Midbrain (tissue), 1 donor: ENCODE results near the gene CCL4.
"Not testable (repeated sequence)": the region's sequence is repeated elsewhere in the genome, so short reads cannot be mapped to it uniquely, and the experiment has no call there.

Source experiments
- DNase-seq: peaks from one replicate; lab custom pipeline; 2025; lab: John Stamatoyannopoulos, UW

The CCL4 gene

DNA sequence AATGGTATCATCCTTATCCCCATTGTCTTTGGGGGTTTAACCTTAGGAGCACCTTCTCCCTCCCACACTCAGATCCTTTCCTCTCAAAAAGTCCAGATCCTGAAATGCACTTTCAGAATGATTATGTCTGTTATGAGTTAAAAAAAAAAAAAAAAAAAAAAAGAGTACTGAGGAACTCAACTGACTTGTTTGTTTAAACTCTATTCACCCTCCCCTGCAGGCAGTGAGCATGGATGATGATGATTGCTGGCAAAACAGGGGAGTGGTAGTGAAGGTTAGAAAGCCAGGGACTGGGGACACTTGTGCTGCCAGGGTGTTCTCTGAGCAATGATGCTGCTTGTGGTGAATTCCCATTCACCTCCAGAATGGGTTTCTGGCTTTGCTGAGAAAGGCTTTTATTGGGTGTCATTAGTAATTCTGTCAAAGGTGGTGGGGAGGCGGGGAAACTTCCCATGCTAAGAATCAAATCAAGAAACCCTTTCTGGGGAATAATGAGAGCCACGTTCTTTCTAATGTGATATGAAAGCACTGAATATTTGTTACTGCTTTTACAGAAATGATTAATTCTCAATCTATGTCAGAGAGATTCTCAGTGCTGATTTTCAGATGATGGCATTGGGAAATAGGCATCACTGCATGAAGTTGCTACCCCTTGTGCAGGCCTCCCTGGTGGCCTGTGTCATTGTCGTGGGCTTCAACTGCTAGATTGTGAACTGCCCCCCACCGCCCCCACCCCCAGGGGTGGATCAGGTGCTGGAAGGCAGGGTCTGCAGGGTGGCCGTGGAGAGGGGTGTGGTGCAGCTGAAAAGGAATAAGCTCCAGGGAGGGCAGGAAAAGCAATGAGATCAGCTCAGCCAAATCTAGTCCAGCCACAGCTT is 14.1 kb downstream of the CCL4 start:
- DNase-seq, result no peak

DNA sequence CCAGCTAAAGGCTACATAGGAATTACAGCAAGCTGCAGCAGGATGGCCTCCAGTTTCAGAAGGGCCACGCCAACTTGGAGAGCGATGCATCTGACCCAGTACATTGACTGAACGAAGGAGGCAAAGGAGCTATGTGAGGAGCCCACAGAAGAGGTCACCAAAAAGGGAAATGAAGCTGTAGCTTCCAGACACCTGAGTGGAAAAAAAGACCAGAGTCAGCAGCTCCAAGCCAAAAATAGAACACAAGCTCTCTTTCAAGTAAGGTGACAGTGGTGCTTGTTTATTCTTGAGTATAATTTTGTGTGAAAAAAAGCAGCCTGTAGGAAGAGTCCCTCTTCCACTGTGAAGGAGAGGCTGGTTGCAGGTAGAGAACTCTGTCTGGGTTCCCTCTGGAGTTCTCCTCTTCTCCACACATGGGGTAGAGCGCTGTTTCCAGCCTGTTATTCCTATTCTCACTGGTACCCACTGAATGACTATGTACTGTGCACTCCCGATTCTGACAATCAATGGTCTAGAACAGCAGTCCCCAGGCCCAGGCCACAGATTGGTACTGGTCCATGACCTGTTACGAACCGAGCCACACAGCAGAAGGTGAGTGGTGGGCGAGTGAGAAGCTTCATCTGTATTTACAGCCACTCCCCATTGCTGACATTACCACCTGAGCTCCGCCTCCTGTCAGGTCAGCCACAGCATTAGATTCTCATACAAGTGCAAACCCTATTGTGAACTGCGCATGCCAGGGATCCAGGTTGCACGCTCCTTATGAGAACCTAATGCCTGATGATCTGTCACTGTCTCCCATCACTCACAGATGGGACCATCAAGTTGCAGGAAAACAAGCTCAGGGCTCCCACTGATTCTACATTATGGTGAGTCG is 15.1 kb downstream of the CCL4 start:
- no peak for DNase-seq

DNA sequence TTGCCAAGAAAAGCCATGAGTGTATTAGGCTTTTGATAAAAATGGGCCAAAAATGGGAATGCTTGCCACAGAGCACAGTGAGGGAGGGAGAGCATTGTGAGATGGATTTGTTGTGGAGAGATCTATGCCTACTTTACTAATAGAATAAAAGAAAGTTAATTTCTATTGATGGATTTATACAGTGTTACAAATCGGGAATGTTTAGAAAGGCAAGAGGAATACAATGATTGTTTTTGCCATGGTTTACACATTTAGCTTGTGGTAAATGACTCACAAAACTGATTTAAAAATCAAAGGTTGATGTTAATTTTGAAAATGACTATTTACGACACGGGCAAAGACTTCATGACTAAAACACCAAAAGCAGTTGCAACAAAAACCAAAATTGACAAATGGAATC is 16.6 kb downstream of the CCL4 start:
- no peak for DNase-seq

DNA sequence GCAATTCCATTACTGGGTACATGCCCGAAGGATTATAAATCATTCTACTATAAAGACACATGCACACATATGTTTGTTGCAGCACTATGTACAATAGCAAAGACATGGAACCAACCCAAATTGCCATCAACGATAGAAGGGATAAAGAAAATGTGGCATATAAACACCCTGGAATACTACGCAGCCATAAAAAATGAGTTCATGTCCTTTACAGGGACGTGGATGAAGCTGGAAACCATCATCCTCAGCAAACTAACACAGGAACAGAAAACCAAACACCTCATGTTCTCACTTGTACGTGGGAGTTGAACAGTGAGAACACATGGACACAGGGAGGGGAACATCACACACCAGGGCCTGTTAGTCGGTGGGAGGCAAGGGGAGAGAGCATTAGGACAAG is 17.5 kb downstream of the CCL4 start:
- not testable (repeated sequence) for DNase-seq

DNA sequence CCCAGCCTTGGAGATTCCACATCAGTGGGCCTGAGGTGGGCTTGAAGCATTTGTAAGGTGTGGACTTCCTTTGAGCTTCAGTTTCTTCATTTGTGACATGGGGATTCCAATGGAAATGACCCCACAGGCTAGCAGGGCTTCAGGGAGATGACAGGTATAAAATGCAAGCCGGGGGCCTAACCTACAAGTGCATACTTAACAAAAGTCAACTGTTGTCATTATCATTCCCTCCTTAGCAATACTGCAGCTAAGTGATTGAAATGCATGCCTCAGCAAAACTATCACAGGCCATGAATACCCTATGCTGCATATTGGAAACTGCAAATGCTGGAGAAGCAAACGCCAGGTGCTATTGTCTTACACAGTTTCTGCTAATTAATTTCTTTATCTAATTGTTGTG is 19.8 kb downstream of the CCL4 start:
- DNase-seq, result no peak

DNA sequence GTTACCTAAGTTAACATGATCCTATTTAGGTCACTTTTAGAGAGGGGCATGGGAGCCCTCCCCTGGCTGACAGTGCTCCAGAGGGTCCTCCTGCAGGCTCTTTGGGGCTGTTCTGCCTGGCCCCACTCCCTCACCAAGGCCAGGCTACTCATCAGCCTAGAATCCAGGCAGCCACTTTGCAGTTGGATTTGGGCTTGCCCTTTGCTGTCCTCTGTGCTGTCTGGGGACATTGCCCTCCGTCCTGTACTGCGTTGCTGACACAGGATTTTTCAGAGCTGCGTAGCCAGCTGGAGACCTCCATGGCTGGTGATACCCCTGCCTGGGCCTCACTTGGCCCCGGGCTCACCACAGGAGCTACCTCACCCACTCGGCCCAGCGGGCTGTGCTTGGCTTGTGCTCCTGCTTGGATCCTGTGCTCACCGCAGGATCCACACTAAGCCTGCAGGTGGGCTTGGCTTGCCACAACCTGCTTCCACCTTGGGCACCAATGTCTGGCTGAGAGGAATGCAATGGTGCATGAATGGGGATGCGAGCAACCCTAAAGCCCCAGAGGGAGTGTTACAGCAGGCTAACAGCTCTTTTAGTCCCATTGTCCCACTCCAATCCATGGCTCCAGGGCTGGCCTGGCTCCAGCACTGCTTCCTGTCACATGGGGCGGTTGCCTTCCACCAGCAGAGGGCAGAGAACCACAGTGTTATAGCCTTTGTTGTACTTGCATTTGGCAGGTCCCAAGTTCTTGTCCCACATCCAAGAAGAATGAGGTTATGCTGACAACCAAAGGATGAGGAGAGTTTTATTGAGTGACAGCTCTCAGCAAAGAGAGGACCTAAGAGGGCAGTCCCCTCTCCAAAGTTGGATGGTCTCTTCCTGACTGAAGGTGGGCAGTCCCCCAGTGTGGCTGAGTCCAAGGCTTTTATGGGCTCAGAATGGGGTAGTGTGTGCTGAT is 21.5 kb downstream of the CCL4 start:
- no peak for DNase-seq

DNA sequence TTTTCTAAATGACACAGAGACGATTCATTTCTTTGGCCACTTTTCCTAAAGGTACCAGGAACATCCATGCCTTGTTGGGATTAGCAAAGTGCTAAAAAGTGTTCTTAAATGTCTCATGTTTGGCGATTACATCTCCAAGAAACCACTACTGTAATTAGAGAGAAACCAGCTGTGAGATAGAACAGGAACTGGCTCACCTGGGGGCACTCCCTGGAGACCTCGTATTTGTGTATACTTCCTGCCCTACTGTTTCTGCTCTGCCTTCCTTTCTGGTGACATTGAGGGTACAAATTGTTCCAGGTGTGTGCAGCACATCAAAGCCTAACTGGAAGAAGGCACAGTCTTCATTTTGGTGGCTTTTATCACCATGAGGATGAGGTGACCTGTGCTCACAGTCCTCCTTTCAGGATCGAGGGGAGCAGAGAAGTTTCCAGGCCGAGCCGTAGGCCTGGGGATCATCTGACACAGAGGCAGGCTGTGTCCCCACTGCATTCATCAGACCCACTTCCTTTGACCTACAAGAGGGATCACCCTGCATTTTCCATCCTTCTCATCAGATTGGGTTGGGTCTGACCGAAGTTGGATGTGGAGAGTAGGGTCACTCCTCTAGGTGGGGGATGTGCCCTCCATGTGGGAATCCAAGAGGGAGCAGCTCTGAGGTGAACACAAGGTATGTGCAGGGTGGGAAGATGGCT is 23.7 kb downstream of the CCL4 start:
- DNase-seq, result no peak

DNA sequence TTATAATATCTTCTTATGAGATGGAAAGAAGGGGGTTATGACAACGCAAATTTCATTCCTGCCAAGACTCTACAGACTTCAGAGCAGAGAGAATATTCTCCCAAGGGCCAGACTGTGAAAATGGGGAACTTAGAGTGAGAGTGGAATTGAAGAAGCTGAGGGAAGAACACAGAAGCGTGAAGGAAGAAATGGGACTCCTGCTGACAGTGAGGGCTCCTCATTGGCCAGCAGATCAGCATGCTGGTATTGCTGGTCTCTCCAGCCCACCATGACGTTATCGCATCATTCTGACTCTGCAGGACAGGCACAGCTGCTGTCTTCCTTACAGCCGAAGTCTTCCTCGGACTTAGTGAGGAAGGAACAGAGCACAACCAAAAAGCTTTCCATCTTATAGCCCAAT is 24.3 kb downstream of the CCL4 start:
- DNase-seq, result no peak

DNA sequence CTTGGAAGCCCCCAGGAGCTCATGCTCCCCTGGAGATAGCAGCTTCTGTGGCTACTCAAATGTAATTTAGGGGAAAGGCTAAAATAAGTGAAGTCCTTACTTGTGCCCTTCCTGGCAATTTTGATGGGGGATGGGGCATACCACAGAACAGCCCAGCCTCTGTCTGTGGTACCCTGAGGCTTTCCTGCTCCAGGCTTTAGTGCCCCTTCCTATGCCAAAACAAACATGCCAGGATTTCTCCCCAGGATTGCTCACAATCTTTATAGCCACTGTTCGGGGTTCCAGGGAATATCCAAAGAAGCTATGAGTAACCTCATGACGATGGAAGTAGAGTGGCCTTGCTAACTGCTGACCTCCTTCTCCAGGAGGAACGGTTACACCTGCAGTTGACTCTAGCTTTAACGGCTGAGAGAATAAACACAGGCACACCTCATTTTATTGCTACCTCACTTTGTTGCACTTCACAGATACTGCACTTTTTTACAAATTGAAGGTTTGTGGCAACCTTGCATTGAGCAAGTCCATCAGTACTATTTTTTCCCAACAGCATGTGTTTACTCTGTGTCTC is 24.9 kb downstream of the CCL4 start:
- no peak for DNase-seq

DNA sequence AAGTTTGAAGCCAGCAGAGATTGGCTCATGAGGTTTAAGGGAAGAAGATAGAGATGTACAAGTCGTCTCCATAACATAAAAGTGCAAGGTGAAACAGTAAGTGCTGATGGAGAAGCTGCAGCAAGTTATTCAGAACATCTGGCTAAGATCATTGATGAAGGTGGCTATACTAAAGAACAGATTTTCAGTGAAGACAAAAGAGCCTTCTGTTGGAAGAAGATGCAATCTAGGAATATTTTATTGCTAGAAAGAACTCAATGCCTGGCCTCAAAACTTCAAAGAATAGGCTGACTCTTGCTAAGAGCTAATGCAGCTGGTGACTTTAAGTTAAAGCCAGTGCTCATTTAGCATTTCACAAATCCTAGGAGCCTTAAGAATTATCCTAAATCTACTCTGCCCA is 26.0 kb downstream of the CCL4 start:
- DNase-seq, result no peak

DNA sequence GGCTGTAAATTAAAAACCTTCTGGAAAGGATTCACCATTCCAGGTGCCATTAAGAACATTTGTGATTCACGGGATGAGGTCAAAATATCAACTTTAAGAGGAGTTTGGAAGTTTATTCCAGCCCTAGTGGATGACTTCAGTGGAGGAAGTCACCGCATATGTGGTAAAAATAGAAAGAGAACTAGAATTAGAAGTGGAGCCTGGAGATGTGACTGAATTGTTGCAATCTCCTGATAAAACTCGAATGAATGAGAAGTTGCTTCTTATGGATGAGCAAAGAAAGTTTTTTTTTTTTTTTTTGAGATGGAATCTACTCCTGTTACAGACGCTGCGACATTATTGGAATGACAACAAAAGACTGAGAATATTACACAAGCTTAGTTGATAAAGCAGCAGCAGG is 26.7 kb downstream of the CCL4 start:
- DNase-seq, result no peak

DNA sequence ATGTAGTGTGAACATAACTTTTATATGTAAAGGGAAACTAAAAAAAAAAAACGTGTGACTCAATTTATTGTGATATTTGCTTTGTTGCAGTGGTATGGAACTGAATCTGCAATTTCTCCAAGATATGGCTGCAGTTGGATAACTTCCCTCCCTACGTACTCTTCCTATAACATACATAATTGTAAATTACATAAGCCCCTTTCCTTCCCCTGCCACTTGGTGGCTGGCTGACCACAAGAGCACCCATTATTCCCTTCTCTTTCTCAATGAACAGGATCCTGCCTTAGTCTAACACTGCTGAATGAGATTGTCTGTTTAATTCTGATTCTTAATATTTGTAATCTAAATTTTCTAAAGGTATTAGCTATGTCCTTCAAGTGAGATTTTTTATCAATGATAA is 27.8 kb downstream of the CCL4 start:
- no peak for DNase-seq

DNA sequence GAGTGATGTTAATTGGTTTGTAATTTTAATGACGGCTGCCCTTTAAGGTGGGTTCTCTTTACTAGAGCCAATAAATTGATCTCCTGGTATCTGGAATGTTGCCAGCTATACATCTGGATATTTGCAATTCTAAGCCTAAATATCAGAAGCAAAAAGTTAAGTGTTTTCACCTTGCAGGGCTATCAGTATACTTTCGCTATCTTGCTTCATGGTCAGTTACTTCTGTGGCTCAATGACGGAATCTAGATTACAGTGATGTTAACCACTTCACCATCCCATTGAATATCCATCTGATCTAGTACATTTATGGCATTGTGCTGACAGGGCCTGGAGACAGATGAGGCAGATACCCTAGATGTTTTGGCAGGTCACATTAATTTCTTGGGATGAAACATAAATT is 28.3 kb downstream of the CCL4 start:
- no peak for DNase-seq

DNA sequence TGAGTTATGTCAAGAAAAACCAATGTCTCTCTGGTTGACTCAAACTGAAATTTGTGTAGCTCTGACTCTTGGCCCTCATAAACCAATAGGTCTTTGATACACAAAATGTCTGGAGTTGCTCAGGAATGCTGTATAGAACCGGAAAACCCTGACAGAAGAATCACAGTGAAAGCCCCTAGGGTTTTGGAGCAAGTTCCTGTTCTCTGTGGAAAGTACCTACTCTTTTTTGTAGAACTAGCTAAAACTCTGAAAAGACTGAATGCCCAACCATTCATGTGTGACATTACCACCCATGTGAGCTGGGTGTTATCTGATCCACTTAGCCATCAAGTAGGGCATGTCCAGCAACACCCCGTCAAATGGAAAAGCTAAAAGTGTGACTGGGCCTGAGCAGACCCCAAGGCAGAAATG is 28.8 kb downstream of the CCL4 start:
- DNase-seq, result no peak

DNA sequence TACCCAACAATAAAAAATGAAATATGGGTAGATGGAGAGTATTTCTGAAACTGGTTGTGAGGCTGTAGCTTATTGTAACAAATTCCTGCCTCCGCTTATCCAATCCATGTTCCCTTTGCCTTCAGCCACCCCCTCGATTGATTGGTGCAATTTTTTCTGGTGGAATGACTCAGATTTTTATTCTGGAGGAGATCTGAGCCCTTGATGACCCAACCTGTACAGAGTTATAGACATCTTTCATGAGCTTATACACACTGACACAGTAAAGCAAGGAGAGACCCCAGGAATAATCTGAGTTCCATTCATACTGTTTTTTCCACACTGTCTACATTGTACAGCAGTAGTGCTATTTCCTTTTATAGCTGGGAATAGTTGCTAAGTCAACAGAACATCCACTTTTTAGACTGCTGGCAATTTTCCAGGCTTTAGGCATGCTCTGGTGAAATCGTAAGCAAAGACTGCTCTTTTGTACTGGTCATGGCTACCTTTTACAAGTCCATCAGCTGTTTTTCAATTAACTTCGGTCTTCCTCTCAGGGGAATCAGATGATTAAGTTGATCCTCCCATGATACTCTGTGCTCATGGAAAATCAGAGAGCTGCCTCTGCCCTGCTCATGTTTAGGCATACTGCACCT is 30.1 kb downstream of the CCL4 start:
- DNase-seq, result no peak

DNA sequence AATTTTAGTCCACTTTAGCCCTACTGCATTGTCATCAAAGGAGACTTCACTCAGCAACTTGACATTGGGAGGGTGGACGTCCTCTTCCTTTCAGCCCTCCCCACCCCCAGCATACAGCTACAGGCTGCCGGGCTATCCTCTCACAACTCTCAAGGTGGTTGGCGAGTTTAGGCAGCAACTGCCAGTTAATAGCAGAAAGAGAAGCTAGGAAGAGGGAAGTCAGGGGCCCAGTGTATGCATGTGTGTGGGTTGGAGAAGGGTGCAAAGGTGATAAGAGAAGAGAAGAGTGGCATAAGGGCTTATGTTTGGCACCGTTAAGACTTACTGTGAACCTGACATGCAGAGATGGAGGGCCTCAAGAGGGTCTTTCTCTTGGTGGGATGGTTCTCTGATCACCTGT is 31.8 kb downstream of the CCL4 start:
- no peak for DNase-seq

DNA sequence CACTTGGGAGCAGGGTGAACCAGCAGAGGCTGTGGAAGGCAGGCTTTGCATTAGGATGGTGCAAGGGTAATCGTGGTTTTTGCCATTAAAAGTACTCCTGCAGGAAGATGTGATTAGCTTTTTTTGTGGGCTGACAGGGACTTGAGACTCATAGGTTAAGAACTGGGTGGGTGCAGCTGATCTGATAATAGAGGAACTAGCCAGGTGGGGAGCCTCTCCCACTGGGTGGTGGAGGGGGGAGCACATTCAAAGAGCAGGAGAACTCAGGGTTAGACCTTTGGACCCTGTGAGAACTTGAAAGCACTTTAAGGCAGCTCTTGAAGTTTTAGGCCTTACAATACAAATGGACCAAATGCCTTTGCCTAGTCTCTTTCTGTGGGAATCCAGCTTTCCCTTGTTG is 32.4 kb downstream of the CCL4 start:
- DNase-seq, result no peak

DNA sequence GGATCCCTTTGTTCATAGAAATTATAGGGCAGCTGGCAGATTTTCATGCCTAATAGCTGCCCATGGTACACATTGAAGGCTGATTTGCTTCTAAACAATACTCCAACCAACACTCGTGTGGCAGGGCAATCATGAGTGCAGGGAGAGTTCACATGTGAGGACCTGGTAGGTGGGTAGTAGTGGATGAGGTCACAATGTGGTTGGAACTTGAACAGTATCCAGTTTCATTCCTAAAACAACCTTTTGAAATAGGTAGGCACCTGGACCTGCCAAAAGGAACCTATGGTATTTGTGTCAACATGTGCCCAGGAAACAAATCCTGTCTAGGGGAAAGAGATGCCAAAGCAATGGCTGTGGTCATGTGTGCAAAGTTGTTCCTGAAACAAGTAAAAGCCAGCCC is 32.8 kb downstream of the CCL4 start:
- DNase-seq, result no peak

DNA sequence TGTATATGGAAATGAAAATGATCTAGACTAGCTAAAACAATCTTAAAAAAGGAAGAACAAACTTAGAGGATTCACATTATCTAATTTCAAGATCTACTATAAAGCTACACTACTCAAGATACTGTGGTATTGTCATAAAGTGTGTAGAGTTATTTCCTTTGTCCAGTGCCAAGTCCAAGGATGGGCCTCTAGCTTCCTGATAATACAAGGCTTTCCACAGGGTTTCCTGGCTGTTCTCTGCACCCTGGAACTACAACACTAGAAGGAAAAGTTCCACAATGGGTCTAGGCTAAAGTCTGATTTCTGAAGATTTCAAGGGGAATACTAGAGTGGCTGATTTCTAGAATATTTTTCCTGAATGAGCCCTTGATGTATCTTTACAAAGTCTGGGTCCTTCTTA is 38.6 kb downstream of the CCL4 start:
- no peak for DNase-seq

DNA sequence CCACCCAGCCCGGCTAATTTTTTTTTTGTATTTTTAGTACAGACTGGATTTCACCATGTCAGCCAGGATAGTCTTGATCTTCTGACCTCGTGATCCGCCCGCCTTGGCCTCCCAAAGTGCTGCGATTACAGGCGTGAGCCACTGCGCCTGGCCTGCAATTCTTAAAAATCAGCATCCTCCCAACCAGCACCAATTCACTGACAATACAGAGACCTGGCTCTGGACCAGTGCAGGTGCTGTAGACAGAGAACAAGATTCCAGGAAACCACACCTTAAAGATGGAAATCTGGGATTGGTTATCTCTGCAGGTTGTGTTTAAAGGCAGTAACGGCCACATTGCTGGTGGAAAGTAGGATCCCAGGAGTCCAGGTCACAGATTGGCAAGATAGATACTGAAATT is 39.2 kb downstream of the CCL4 start:
- DNase-seq, result no peak

DNA sequence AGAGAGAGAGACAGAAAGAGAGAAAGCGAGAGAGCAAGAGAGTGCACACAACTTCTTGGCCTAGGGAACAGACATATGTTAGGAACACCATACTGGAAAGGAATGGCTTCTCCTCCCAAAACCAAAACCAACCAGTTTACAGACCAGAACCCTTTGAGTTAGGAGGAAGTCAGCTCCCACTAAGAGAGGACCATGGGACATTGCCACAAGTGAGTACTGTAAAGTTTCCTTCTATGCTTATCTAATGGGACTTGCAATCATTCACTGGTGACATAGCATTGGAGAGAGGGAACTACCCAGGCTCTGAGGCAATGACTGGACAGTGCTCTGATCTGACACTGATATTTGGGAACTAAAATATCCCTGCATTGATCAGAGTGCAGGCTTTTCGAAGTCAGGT is 40.4 kb downstream of the CCL4 start:
- DNase-seq, result no peak
